HG03064 (cell line): ENCODE measurements around the gene DARS1.

Experiments used
- ATAC-seq: cut with Tn5 transposase; IDR thresholded peaks from one replicate; pipeline ENCODE4 v1.9.1; 2021; ENCODE audit warnings: low read depth; ENCODE audit not compliant: unreplicated experiment

DARS1 gene

GRCh38 chr2:135985018-135985825 is at the start of gene DARS1:
Gene DARS1 (minus strand): TSS chr2:135985626. CDS start chr2:135985468, 158 bp downstream.
- ATAC-seq = peak; percentile 77

GRCh38 chr2:136034629-136035028 is 49.2 kb upstream of the DARS1 start:
- no peak for ATAC-seq

- ATAC-seq = no peak
These were observed 47.5 kb upstream of the DARS1 start for GRCh38 chr2:136032817-136033535.

DNA sequence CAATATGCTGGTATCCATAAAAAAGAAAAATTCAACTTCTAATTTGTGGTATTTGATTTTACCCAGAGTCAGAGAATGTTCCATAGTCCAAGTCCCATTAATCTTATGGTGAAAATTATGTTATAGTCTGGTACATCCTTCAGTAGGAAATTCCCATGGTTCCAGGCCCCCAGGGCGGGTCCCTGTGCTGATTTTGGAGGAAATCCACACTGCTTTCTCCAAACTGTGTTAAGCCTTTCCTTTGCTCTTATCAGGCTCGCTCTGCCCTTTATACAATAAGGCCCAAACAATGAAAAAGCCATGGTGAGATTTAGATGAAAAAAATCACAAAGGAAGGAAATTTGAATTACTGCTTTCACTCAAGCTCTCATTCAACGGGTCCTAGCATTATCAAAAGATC is 46.8 kb upstream of the DARS1 start:
- no peak for ATAC-seq

DNA sequence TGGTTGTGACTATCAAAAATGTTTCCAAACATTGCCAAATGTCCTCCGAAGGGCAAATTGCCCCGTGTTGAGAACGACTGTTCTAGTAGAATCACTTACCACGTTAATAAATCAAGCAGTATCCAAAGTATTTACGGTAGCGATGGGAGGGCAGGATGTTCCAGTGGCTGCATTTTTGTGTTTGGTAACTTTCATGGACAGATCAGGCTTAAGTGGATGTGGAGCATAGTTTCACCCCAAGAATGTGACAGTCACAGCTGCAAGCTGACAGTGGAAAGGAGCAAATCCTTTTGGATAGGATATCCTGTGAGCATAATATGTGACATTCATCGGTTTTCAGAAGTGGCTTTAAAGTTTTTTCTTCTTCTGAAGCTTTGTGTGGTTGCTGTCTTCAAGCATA is 46.3 kb upstream of the DARS1 start:
- no peak for ATAC-seq

DNA sequence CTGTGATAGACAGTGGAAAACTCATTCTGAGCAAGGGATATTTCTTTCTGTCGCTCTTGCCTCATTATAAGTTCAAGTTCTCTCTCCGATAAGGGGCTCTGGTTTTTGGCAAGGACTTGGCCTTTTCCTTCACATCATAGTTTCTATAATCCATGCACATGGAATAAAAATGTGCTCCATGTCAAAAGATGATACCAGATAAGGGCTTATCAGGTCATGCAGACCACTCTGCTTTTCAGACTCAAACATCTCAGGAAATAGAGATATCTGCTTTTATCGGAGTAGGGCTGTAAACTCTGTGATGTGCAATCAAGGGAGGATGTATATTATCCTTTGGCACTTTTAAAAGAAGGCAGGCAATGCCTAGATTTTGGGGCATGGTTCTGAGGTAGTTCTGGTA is 45.0 kb upstream of the DARS1 start:
- ATAC-seq = no peak

- peak; percentile 78 for ATAC-seq
These were observed 43.7 kb upstream of the DARS1 start for GRCh38 chr2:136029149-136029548.

DNA sequence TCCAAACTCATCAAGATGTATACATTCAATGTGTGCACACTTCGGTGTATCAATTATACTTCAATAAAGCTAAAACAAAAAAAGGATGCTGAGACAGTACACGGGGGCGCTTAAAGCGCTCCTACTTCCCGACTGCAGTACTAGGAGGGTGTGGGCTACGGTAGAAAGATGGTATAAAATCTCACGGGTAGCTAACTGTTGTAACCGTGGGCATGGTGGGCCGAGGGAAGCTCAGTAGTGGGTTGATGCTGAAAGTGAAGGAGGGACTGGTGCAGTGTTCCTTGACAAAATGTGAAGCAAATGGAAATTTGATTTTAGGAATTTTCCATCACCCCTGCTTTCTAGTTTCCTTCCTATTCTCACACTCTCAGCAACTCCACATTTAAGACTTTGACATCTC is 42.6 kb upstream of the DARS1 start:
- no peak for ATAC-seq

- ATAC-seq = no peak
These were observed 41.7 kb upstream of the DARS1 start for GRCh38 chr2:136027112-136027511.

DNA sequence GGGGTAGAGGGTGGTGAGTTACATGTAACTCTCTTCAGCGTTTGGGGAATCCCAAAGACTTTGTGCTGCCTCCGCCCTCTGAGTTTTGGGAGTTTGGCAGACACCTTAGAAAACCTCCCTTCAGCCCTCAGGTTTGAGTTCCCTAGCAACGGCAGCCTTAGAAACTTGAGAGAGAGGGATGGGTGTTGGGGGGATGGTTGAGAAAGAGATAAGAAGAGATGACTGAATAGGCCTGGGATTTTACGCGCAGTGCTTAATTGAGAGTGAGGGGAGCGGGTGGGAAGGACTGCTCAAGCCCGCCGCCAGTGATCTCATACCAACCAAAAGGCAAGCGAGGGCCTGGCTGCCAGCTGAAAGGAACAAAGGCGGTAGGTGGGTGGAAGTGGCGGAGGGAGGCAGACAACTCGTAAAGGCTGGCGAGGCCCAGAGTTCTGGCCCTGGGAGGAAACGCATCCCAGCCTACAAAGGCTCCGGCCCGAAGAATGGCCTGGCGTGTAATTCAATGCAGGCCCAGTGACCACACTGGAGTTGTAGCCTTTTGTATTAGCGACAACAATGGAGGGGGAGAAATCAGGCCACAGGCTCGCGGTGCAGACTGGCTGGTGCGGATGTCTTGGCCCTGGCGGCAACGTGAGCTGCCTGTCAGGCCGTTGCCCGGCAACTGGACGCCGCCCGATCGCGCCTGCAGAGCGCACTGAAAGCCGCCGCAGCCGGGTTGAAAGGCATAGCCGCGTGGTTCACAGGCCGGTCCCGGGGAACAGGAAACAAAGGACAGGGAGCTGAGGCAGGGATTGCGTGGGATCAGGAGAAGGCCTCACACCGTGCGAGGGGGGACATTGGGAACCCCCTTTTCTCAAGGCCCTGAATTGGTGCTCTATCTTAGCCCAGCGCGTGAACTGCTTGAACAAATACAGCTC is 39.9 kb upstream of the DARS1 start:
- ATAC-seq = peak; percentile 61

DNA sequence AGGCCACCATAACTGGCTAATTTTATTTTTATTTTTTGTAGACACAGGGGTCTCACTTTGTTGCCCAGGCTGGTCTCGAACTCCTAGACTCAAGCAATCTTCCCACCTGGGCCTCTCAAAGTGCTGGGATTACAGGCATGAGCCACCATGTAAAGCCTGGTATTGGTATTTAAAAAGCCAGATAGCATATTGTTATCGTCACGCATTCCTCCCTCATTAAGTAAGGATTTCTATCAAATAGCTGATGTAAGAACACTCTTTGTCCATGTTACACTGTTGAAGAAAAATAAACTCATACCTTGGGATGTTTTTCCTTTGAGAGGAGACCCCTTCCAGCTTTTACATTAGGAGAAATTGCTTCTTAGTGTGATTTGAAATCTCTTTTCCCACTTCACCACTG is 39.2 kb upstream of the DARS1 start:
- no peak for ATAC-seq

DNA sequence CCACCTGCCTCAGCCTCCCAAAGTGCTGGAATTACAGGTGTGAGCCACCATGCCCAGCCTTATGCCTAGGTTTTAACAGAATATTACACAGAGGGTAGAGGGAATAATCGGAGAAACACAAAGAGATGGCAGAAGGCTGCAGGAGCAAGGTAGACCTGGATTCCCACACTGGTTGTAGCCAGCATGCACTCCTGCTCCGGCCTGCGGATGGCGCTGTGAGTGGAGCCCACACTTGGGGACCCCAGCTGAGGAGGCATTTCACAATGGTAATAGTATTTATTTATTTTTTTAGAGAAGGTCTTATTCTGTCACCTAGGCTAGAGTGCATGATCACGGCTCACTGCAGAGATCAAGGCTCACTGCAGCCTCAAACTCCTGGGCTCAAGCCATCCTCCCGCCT is 38.8 kb upstream of the DARS1 start:
- no peak for ATAC-seq

DNA sequence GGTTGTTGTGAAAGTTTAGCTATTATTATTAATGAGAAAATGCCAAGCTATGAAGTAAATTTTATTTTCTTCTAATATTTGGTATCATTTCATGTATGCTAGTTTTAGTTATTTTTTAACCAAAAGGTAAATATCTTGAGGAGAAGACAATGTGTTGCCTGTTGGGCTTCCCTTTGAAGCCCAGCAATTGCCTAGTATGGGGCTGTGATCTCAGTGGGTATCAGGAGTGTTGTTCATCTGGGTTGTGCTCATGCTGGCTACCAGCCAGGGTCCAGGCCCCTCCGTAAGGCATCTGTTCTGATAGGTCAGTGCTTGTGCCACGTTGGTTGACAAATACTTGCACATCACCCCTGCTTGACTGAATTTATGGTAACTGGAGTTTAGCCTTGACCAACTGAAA is 38.0 kb upstream of the DARS1 start:
- no peak for ATAC-seq

GRCh38 chr2:136022396-136023146 is 37.1 kb upstream of the DARS1 start:
- ATAC-seq = no peak

DNA sequence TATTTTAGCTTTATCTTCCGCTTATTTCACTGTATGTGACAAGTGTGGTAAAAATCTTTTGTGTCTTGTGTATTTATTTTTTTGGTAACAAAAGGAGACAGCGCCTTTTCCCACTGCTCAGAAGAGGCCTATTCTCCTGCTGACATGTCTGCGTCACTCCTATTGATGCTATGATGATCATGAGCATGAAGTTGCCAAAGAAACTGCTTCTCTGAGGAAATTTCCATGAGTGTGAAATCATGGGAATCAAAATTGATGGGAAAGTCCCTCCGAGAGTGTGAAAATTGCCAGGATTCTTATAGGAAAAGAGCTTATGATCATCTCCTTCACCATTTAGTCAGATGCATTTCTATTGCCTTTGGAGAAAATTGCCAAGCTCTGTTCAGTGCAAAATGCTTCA is 36.5 kb upstream of the DARS1 start:
- ATAC-seq = no peak

DNA sequence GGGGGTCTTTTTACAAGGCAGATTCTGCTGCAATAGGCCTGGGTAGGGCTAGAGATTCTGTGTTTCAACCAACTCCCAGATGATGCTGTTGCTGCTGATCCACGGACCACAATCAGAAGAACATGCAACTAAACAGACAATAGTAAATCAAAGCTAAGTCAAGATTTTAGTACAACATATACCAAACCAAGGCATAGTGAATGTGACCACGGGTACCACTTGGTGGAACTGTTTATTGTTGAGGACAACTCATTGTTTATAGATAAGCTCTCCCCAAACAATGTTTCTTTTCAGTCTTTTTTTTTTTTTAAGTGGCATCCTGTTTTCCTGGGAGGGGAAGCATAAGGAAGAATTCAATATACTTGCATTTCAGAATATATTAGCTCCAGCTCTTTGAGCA is 36.0 kb upstream of the DARS1 start:
- ATAC-seq = no peak

GRCh38 chr2:136020831-136021230 is 35.4 kb upstream of the DARS1 start:
- ATAC-seq = no peak

DNA sequence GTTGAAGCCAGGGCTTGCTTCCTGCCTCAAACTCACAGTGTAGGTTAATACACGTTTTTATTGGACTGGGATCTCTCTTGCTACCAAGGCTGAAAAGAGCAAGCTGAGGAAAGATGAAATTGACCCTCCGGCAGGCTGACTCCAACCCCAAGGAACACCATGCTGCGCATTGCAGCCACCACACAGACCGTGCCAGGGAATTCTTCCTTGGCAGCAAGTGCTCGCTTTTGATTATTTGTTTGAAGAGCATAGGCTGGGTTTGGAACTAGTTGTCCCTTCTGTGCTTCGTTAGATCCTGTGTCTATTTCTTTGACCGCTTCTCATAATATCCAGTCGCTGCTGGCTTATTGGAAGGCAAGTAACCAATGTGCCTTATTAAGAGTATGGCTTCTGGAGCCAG is 34.4 kb upstream of the DARS1 start:
- no peak for ATAC-seq

DNA sequence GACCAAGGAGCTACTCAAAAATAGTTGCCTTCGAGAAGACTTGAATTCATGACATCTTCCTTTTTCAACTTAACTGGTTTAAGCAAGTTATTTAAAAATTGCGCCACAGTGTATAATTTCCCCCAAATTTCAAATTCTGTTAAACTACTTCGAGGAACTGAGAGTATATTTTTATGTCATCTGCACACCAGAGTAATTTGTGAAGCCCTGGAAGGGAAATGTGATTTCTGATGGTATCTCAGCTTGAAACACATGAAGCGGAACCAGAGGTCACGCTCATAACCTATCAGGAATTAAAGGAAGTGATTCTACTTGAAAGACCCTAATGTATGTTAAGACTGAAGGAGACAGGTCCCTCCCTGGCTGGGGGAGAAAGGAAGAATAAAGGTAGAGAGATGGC is 33.9 kb upstream of the DARS1 start:
- peak; percentile 70 for ATAC-seq

GRCh38 chr2:136017786-136018185 is 32.4 kb upstream of the DARS1 start:
- no peak for ATAC-seq
